Esophagus squamous epithelium (tissue), 5 donors: ENCODE data around the gene ISG15. TPM values are rescaled to one million over a fixed set of nuclear protein-coding genes. Genes with fewer than 3 reads are reported as not detected.
"Not testable (repeated sequence)": the region's sequence is repeated elsewhere in the genome, so short reads cannot be mapped to it uniquely, and the experiment has no call there.

Source experiments
- DNase-seq: peaks from one replicate; lab custom pipeline; 2025; lab: John Stamatoyannopoulos, UW
- H3K27ac ChIP-seq, 4 donors: fragments of 200-600 bp; sonication (generic); one replicate each; pipeline ENCODE4 v1.5.1; 2016 to 2019; ENCODE audit warnings: mild to moderate bottlenecking in 1 of 4
- H3K27me3 ChIP-seq, 4 donors: fragments of 200-600 bp; sonication (generic); 1 replicate in 3 of 4; 2 replicates in 1 of 4; pipeline versions ENCODE4 v1.5.1 to v1.6.0; 2017 to 2021; ENCODE audit warnings: antibody characterized with exemption in 1 of 4
- H3K36me3 ChIP-seq, 3 donors: fragments of 200-600 bp; sonication (generic); one replicate each; pipeline ENCODE4 v1.5.1; 2016 to 2019
- H3K4me1 ChIP-seq, 3 donors: fragments of 200-600 bp; sonication (generic); one replicate each; pipeline ENCODE4 v1.5.1; 2017 to 2019
- H3K4me3 ChIP-seq, 4 donors: fragments of 200-600 bp; sonication (generic); 1 replicate in 3 of 4; 2 replicates in 1 of 4; pipeline ENCODE4 v1.5.1; 2016 to 2019; ENCODE audit warnings: mild to moderate bottlenecking in 2 of 4, moderate library complexity in 1 of 4
- H3K9me3 ChIP-seq, 3 donors: fragments of 200-600 bp; sonication (generic); one replicate each; pipeline ENCODE4 v1.5.1; 2016 to 2019
- POLR2A ChIP-seq, 4 donors: fragments of 450-650 bp; IDR thresholded peaks; one replicate each; pipeline ENCODE4 v1.6.1; 2017; ENCODE audit warnings: antibody characterized with exemption in 4 of 4, mild to moderate bottlenecking in 4 of 4, moderate library complexity in 3 of 4
- WGBS, 2 donors: methylation state at CpG; one replicate each; pipeline ENCODE4 v1.1.5; 2018; 5-methylcytosine and 5-hydroxymethylcytosine counted together
- intact Hi-C: fragments of 100-400 bp; cut with DNase I; formaldehyde crosslinking; loops from one replicate; pipeline ENCODE4 v1.15.0; 2022
- total RNA-seq, 4 donors: library from RNA; depleted of rRNA; stranded (reverse); fragments of >200 nt; gene quantifications; one replicate each; pipeline ENCODE4 v1.1.0, GENCODE V29; 2016
- TF ChIP-seq, protein P1 (sequence below), 6 experiments: fragments of 450-650 bp in 4 of 6; fragments of 200-600 bp in 2 of 6; sonication (generic) in 2 of 6; IDR thresholded peaks; one replicate each; pipeline ENCODE4 v1.5.1; 2016 to 2019; ENCODE audit warnings: antibody characterized with exemption in 6 of 6, mild to moderate bottlenecking in 4 of 6, moderate library complexity in 4 of 6
- donor health status: DM: yes; HTN: yes; CAD: no.

ISG15 gene
- total RNA-seq, 4 donors from 2014 or later: 7.2 to 44.3 (median 10.3) TPM

DNA sequence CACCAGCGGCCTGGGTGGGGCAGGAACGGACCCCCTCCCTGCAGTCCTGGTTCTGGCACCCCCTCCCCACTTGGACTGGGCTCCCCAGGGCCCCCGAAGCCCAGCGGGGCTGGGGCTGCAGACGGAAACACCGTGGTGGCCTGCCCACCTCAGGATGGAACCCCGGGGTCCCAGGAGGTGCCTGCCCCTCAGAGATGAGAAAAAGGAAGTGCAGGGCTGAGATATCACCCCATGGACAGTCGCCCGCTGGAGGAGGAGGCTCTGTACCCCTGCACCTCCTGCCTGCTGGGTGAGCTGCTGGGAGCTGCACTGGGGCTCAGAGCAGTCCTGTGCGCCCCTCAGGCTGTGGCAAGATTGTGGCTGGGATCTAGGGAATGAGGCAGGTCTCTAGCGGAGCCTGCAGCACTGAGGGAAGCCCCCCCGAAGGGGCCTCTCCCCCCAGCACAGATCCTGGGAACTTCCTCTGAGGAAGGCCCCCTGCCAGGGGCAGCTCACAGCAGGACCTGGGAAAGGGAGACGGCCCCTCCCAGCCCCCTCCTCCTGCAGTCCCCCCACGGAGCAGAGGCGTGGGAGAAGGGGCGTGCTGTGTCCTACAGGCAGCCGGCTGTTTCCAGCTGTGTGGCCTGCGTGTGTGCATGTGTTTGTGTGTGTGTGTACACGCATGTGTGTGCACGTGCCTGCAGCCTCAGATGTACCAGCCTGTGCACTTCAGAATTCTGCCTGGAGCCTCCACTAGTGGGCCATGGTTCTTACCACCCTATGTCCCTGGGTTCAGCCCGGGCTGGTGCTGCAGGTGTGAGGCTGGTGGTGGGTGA lies 13.5 kb downstream of the ISG15 start:
- intact Hi-C loops: no loop called here
- Histone ChIP-seq H3K27ac (no peak overlapping the region), H3K36me3 (peaks cover 0 to 6% (median 0%) of the 10 kb centered on the region in 3 donors), H3K4me1 (peaks cover 14 to 58% (median 35%) of the 10 kb centered on the region in 3 donors), H3K9me3 (no peaks in the 10 kb centered on the region), H3K4me3 (no peak overlapping the region), H3K27me3 (peaks cover 0 to 6% (median 0%) of the 10 kb centered on the region in 4 donors)
- TF ChIP-seq, protein P1, sequence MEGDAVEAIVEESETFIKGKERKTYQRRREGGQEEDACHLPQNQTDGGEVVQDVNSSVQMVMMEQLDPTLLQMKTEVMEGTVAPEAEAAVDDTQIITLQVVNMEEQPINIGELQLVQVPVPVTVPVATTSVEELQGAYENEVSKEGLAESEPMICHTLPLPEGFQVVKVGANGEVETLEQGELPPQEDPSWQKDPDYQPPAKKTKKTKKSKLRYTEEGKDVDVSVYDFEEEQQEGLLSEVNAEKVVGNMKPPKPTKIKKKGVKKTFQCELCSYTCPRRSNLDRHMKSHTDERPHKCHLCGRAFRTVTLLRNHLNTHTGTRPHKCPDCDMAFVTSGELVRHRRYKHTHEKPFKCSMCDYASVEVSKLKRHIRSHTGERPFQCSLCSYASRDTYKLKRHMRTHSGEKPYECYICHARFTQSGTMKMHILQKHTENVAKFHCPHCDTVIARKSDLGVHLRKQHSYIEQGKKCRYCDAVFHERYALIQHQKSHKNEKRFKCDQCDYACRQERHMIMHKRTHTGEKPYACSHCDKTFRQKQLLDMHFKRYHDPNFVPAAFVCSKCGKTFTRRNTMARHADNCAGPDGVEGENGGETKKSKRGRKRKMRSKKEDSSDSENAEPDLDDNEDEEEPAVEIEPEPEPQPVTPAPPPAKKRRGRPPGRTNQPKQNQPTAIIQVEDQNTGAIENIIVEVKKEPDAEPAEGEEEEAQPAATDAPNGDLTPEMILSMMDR (IDR thresholded peaks at IDR 0.05): no peak
- TF ChIP-seq POLR2A (IDR thresholded peaks at IDR 0.05): no peak
- DNase-seq: no peak
- WGBS, 2 donors: 50 to 63% methylated on average over 2 to 10 of the region's 21 CpGs

DNA sequence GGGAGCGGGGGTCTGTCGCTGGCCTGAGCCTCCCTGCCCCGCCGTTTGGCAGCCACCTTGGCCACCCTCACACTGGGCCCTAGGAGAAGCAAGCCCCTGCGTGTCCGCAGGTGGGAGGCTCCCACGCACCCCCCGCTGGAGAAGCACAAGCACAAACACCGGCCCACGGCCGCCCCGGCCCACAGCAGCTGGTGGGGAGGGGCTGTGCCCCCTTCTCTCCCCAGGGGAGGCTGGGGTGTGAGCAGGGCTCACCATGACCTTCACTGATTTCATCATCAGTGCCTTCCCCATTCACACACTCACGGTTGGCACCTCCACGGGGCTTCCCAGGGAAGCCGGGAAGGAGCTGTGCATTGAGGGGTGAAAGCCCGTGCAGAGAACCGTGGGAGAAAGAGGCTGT lies 14.5 kb downstream of the ISG15 start:
- no peak overlapping the region for H3K27ac ChIP-seq
- 78 to 87% methylated on average over 3 to 9 of the region's 17 CpGs for WGBS, 2 donors
- peaks cover 0 to 16% (median 0%) of the 10 kb centered on the region in 4 donors for H3K27me3 ChIP-seq
- H3K4me3 ChIP-seq: no peak overlapping the region
- H3K4me1 ChIP-seq: peaks cover 17 to 58% (median 38%) of the 10 kb centered on the region in 3 donors
- intact Hi-C loops: no loop called here
- H3K9me3 ChIP-seq: no peaks in the 10 kb centered on the region
- TF ChIP-seq POLR2A (IDR thresholded peaks at IDR 0.05): no peak
- TF ChIP-seq, protein P1 (IDR thresholded peaks at IDR 0.05): no peak
- no peak for DNase-seq
- peaks cover 0 to 6% (median 0%) of the 10 kb centered on the region in 3 donors for H3K36me3 ChIP-seq

DNA sequence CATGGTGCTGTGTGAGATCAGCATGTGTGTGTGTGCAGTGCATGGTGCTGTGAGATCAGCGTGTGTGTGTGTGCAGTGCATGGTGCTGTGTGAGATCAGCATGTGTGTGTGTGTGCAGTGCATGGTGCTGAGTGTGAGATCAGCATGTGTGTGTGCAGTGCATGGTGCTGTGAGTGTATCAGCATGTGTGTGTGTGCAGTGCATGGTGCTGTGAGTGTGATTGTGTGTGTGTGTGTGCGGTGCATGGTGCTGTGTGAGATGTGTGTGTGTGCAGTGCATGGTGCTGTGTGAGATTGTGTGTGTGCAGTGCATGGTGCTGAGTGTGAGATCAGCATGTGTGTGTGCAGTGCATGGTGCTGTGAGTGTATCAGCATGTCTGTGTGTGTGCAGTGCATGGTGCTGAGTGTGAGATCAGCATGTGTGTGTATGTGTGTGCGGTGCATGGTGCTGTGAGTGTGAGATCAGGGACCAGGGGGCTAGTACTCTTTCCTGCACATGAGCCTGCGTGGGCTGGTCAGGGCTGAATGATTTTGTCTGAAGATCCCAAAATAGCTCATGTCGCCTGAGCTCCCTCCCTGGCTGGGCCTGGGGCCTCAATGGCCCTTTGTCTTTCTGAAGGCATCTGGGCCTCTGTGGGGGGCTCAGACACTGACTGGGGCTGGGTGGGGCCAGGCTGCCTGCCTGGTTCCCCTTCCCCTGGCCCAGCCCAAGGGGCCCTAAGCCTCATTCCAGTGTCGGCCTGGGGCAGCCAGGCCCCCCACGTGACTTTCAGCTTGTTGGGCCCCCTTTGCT lies 17.8 kb downstream of the ISG15 start:
- H3K4me3 ChIP-seq, H3K9me3 ChIP-seq, H3K27ac ChIP-seq, DNase-seq: not testable (repeated sequence)
- WGBS, 2 donors: 76 to 79% methylated on average over 4 to 5 of the region's 7 CpGs
- intact Hi-C loops: loop anchor here (10.0 kb wide), 2 partner anchors 84 to 264 kb away; partner anchors contain the start of gene C1orf159
- Histone ChIP-seq H3K27me3 (peaks cover 0 to 45% (median 0%) of the 10 kb centered on the region in 4 donors), H3K36me3 (peaks cover 0 to 11% (median 0%) of the 10 kb centered on the region in 3 donors), H3K4me1 (peaks cover 17 to 45% (median 21%) of the 10 kb centered on the region in 3 donors)

DNA sequence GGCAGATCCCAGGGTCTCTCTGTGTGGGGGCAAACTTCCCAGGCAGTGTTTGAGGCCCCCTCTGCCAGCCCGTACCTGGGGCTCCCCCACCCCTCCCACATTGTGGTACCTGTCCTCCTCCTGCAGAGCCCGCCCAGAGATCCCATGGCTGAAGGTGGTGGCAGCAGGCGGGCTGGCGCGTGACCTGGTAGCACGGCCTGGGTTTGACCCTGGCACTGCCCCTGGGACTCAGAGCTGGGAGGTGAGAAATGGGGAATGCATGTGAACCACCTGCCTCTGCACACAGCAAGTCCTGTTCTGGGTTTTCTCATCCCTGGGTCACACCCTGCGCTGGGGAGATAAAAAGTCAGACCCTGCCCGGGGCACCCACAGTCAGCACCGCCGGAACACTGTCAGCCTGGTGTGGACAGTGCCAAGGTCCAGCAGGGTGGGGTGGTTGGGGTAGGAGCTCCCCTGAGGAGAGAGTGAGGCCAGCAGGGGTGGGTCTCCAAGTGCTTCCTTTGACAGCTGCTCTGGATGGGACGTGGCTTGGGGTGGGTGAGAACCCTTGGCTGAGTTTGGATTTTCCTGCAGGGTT lies 18.4 kb downstream of the ISG15 start:
- TF ChIP-seq, protein P1 (IDR thresholded peaks at IDR 0.05): no peak
- TF ChIP-seq POLR2A (IDR thresholded peaks at IDR 0.05): no peak
- no peaks in the 10 kb centered on the region for H3K9me3 ChIP-seq
- peaks cover 0 to 50% (median 0%) of the 10 kb centered on the region in 4 donors for H3K27me3 ChIP-seq
- intact Hi-C loops: loop anchor here (10.0 kb wide), 2 partner anchors 83 to 263 kb away; partner anchors contain the start of gene C1orf159
- 80 to 96% methylated on average over 1 to 4 of the region's 11 CpGs for WGBS, 2 donors
- H3K27ac ChIP-seq: no peak overlapping the region
- DNase-seq: no peak
- no peak overlapping the region for H3K4me3 ChIP-seq
- H3K4me1 ChIP-seq: peaks cover 15 to 42% (median 17%) of the 10 kb centered on the region in 3 donors
- H3K36me3 ChIP-seq: peaks cover 0 to 11% (median 0%) of the 10 kb centered on the region in 3 donors

DNA sequence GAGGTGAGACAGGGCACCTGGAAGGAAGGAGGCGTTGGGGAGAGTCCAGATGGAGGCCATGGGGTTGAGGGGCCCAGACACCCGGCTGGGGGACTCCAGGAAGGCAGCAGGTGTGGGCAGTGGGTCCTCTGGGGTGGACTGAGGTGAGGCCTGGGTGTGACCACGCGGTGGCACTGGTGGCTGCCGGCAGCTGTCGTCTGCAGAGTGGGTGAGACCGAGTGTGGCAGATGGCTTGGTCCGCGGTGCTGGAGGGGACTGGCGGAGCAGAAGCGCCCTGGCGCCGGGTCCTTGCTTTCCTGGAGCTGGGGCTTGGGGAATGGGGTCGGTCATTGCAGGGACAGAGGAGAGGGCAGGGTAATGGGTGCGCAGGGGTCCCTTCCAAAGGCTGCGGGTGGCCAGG lies 19.1 kb downstream of the ISG15 start:
- 52 to 54% methylated on average over 9 to 13 of the region's 16 CpGs for WGBS, 2 donors

More for the DNA sequence above, 19.1 kb downstream of the ISG15 start:
- TF ChIP-seq, protein P1 (IDR thresholded peaks at IDR 0.05): no peak
- no peak for TF ChIP-seq POLR2A (IDR thresholded peaks at IDR 0.05)
- Histone ChIP-seq H3K27ac (peak overlapping the region in 1 of 4 donors; percentile 7), H3K36me3 (peaks cover 0 to 8% (median 0%) of the 10 kb centered on the region in 3 donors), H3K9me3 (no peaks in the 10 kb centered on the region), H3K4me3 (peak overlapping the region in 3 of 4 donors; percentile 39 to 65 (median 55)), H3K4me1 (peaks cover 12 to 46% (median 20%) of the 10 kb centered on the region in 3 donors), H3K27me3 (peaks cover 0 to 56% (median 0%) of the 10 kb centered on the region in 4 donors)
- intact Hi-C loops: loop anchor here (10.0 kb wide), 2 partner anchors 82 to 262 kb away; partner anchors contain the start of gene C1orf159
- no peak for DNase-seq
